ACC112 (cell line): ENCODE data around the gene EP400.

Source experiments
- H2AFZ ChIP-seq: fragments of 200-600 bp; sonication (generic); one replicate; pipeline ENCODE4 v1.6.0; 2017; ENCODE audit warnings: antibody characterized with exemption, low read length; ENCODE audit not compliant: unreplicated experiment
- H3K27ac ChIP-seq: fragments of 200-600 bp; sonication (generic); 2 replicates; pipeline ENCODE4 v1.5.1; 2014; ENCODE audit warnings: low read depth, mild to moderate bottlenecking, antibody characterized with exemption, low read length, moderate library complexity
- H3K27me3 ChIP-seq: fragments of 200-600 bp; sonication (generic); 2 replicates; pipeline ENCODE4 v1.6.1; 2014; ENCODE audit warnings: mild to moderate bottlenecking, antibody characterized with exemption, low read length, moderate library complexity, mixed read lengths; ENCODE audit not compliant: insufficient read depth
- H3K36me3 ChIP-seq: fragments of 200-600 bp; sonication (generic); 2 replicates; pipeline ENCODE4 v1.6.1; 2016; ENCODE audit warnings: mild to moderate bottlenecking, antibody characterized with exemption, low read length, moderate library complexity, mixed read lengths; ENCODE audit not compliant: insufficient read depth
- H3K4me1 ChIP-seq: fragments of 200-600 bp; sonication (generic); one replicate; pipeline ENCODE4 v1.6.1; 2016; ENCODE audit warnings: low read length, mixed read lengths; ENCODE audit not compliant: insufficient read depth, unreplicated experiment, control insufficient read depth
- H3K4me3 ChIP-seq: fragments of 200-600 bp; sonication (generic); 2 replicates; pipeline ENCODE4 v1.5.1; 2014; ENCODE audit warnings: mild to moderate bottlenecking, low read depth, low read length
- H3K79me2 ChIP-seq: fragments of 200-600 bp; sonication (generic); one replicate; pipeline ENCODE4 v1.6.0; 2016; ENCODE audit warnings: low read length; ENCODE audit not compliant: control insufficient read depth, unreplicated experiment, insufficient read depth

EP400 gene

DNA sequence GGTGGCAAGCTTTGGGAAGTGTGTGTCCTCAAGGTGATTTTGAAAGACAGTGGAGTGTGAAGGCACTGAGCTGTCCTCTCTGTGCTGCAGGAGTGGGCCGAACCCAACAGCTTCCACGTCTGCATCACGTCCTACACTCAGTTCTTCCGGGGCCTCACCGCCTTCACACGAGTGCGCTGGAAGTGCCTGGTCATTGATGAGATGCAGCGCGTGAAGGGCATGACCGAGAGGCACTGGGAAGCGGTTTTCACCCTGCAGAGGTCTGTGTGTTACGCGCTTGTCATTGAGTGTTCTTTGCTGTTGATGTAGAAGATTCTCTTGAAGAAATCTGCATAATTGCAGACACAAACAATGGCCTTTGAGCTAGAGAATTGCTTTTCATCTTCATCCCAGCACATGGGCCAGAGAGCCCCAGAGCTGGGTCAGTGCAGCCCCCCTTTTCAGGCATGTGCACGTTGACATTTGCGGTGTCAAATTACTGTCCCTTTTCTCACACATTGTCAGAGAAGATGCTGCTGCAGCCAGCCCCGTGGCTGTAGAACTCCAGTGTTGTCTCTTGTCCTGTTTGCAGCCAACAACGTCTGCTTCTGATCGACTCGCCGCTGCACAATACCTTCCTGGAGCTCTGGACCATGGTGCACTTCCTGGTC, 63.3 kb downstream of the EP400 start:
- no peaks in the 10 kb centered on the region for H3K27me3 ChIP-seq
- no peaks in the 10 kb centered on the region for H3K4me1 ChIP-seq
- no peak overlapping the region for H3K27ac ChIP-seq
- H3K79me2 ChIP-seq = peaks cover 3% of the 10 kb centered on the region
- peaks cover 18% of the 10 kb centered on the region; the same call in 1 of the 2 replicates for H3K36me3 ChIP-seq
- no peak overlapping the region for H2AFZ ChIP-seq
- H3K4me3 ChIP-seq = no peak overlapping the region

DNA sequence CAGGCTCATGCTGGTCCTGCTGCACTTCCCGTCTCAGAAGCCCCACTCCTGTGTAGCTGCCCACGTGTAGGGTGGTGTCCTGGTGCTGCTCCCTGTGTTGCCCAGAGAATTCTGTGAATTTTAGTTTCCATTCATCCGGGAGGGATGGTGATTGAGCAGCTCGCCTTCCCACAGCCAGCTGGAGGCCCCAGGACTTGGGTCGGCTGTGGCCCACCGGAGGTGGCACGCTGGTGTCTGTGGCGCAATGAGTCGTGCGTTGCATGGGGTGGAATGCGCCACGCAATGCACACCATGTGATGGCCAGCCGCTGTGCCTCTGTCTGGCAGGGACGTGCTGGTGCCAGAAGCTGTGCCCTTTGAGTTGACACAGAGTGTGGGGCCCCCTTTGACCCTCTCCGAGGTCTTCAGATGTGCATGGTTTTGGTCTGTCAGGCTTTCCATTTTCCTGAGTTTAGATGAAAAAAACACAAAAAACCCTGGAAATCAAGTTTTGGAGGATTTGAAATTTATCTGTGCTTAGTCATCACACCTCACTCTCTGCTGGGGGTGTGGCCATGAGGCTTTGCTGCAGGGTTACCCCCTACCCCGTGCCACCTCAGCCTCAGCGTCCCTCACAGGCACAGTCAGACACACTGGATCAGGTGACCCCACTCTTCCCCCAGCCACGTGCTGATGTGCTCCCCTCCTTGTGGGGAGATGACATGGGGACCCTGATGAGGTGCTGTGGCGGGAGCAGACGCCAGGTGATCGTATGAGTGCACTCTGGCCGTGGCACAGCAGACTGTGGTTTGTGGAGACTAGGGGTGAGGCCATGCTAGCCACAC, 64.6 kb downstream of the EP400 start:
- Histone ChIP-seq H3K79me2 (peaks cover under 1% of the 10 kb centered on the region), H3K36me3 (peaks cover 18% of the 10 kb centered on the region; the same call in 1 of the 2 replicates), H3K27ac (no peak overlapping the region), H2AFZ (no peak overlapping the region), H3K4me1 (no peaks in the 10 kb centered on the region), H3K4me3 (no peak overlapping the region), H3K27me3 (no peaks in the 10 kb centered on the region)

DNA sequence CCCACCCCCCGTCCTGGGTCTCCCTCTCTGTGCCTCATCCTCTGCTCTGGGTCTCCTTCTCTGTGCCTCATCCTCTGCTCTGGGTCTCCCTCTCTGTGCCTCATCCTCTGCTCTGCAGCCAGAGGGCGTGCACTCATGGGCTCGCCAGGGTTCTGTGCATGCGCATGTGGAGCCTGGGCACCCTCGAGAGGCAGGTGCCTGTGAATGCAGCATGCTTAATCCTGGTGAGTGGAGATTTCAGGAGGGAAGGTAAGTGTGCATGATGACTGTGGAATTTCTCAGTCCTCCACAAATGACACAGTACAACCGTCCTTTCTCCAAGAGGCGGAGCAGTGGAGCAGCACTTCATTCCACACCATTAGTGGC, 65.2 kb downstream of the EP400 start:
- no peaks in the 10 kb centered on the region for H3K27me3 ChIP-seq
- no peaks in the 10 kb centered on the region for H3K79me2 ChIP-seq
- no peaks in the 10 kb centered on the region for H3K4me1 ChIP-seq
- no peak overlapping the region for H2AFZ ChIP-seq
- peaks cover 18% of the 10 kb centered on the region; the same call in 1 of the 2 replicates for H3K36me3 ChIP-seq
- no peak overlapping the region for H3K27ac ChIP-seq
- no peak overlapping the region for H3K4me3 ChIP-seq

DNA sequence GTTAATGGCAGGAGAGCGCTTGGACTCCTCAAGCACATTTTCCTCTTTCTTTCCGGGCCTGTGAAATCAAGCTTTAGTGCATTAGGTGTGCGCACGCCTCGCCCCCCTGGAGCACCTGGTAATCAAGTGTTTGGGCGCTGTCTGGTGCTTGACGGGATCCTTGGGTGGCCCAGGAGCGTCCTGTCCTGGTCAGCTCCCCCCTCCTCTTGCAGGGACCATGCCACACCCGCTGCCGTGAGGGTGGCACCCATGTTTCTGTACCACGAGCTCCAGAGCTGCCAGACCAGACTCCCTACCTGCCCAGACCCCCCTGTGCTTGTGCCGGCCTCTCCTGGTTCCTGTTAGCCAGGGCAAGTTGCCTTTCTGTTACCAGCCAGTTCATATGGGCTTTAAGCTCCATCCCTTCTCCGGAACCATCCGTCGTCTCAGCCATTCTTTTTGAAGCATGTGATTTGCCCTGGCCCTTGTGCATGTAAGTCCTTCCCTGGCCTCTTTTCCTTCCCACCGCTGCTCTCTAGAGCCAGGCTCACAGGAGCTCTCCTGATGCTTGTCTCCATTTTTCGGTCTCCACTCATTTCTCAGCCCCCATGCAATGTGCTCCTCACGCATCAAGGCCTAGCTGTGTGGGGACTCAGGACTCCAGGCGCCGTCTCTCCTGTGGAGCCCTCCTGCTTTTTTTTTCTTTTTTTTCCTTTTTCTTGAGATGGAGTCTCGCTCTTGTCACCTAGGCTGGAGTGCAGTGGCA, 66.1 kb downstream of the EP400 start:
- H3K27ac ChIP-seq = no peak overlapping the region
- H3K79me2 ChIP-seq = no peaks in the 10 kb centered on the region
- no peak overlapping the region for H2AFZ ChIP-seq
- H3K36me3 ChIP-seq = peaks cover 24% of the 10 kb centered on the region; the same call in 1 of the 2 replicates
- H3K4me1 ChIP-seq = no peaks in the 10 kb centered on the region
- H3K4me3 ChIP-seq = no peak overlapping the region
- no peaks in the 10 kb centered on the region for H3K27me3 ChIP-seq

DNA sequence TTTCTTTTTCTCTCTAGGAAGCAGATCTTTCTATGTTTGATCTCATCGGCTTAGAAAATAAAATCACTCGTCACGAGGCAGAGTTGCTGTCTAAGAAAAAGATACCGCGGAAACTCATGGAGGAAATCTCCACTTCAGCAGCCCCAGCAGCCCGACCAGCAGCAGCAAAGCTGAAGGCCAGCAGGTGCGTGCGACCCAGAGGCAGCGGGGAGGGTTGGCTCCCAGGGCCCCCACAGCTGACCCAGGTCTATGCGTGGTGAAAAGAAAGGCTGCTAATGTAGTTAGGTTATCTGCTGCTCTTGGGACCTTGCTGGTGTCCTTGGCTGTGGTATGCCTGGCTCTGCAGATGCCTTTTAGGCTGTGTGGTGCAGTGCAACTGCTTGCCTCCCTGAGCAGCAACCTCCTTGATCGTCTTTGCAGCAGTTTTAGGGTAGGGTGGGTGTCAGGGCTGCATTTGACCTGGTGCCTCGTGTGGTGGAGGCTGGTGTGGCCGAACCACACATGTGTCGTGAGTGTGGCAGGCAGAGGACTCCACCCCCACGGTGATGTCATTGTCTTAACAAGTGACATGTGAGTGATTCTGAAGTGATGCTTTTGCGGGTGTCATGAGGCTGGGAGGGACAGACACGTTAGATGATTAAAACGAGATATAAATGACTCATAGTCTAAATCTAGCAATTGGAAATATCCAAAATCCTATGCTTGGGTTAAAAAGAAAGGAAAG, 68.6 kb downstream of the EP400 start:
- H2AFZ ChIP-seq = no peak overlapping the region
- no peaks in the 10 kb centered on the region for H3K4me1 ChIP-seq
- H3K4me3 ChIP-seq = no peak overlapping the region
- no peaks in the 10 kb centered on the region for H3K27me3 ChIP-seq
- H3K79me2 ChIP-seq = no peaks in the 10 kb centered on the region
- H3K27ac ChIP-seq = no peak overlapping the region
- H3K36me3 ChIP-seq = peaks cover 21% of the 10 kb centered on the region; the same call in 1 of the 2 replicates

DNA sequence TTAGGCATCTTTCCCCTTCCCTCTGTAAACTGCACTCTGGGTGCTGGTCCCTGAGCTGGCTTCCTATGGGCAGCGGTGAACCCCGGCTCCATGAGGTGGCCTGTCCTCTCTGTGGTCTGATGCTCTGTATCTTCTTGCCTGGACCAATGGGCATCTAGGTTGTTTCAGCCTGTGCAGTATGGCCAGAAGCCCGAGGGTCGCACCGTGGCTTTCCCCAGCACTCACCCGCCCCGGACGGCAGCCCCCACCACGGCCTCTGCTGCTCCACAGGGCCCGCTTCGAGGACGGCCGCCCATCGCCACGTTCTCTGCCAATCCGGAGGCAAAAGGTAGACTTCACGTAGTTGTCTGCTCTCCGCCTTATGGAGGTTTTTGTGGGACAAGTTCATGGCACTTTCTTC, 70.1 kb downstream of the EP400 start:
- H2AFZ ChIP-seq = no peak overlapping the region
- H3K36me3 ChIP-seq = peaks cover 23% of the 10 kb centered on the region
- no peaks in the 10 kb centered on the region for H3K4me1 ChIP-seq
- H3K27ac ChIP-seq = no peak overlapping the region
- H3K27me3 ChIP-seq = no peaks in the 10 kb centered on the region
- H3K4me3 ChIP-seq = no peak overlapping the region
- no peaks in the 10 kb centered on the region for H3K79me2 ChIP-seq

DNA sequence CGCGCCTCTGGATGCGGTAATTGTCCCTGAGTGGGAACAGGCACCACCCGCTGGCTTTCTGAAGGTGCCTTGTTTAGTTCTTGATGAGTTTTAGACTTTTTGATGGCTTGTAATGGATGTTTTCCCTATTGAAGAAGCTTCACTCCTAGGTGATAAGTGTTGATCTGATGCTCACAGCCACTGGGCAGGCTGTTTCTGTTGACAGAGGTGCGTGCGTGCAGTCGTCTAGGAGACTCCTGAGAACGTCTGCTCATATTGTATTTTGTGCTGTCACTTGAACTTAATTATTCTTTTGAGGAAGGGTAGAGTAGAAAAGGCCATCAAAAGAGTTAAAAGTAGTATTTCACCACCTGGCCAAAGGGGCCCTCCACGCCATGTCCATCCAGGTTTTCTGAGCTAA, 70.5 kb downstream of the EP400 start:
- Histone ChIP-seq H3K4me3 (no peak overlapping the region), H2AFZ (no peak overlapping the region), H3K79me2 (no peaks in the 10 kb centered on the region), H3K36me3 (peaks cover 24% of the 10 kb centered on the region), H3K4me1 (no peaks in the 10 kb centered on the region), H3K27me3 (no peaks in the 10 kb centered on the region), H3K27ac (no peak overlapping the region)

DNA sequence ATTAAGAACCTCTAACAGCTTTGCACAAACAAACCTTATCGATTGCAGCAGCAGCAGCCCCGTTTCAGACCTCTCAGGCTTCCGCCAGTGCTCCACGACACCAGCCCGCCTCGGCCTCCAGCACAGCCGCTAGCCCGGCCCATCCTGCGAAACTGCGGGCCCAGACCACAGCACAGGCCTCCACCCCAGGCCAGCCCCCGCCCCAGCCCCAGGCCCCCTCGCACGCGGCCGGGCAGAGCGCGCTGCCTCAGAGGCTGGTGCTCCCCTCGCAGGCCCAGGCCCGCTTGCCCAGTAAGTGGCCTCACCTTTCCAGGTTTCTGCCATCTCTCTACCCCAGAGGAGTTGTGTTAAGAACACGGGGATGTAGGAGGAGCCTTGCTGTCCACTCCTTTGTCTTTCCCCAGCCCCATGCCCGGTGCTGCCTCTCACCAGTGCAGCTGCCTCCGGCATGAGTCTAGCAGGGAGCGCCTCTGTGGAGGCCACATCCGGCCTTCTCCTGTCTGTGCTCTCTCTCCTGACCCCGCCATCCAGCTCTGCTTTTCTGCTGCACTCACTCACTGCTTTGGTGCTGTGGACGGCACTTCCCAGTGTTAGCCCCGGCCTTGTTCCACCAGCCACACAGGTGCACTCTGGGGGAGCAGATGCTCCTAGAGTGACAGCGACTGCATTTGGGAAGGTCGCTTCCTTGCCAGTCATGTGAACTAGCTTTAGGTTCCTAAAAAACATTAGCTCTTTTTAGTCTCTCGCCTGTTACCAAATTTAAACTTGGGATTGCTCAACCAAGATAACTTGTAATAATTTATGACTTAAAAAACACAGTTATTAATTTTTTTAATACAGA, 71.5 kb downstream of the EP400 start:
- Histone ChIP-seq H3K36me3 (peaks cover 24% of the 10 kb centered on the region), H3K27me3 (no peaks in the 10 kb centered on the region), H3K4me1 (no peaks in the 10 kb centered on the region)

DNA sequence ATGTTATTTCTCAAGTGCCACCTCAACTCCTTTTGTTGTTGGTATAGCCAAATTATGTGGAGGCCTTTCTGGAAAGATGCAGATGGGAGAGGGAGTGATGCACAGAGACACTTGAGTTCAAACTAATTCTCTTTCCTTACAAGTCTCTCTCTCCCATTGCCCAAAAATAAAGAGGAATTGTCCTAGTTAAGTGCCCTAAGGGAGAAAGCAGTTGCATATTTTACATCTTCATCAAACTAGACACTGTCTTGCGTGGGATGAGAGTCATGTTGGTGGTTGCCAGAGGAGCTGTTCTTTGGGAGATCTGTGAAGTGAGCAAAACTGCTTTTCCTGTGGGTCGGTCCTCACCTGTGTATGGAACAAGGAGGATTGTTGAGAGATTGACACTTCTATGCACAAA, 72.2 kb downstream of the EP400 start:
- no peak overlapping the region for H3K4me3 ChIP-seq
- H3K27ac ChIP-seq = no peak overlapping the region
- H2AFZ ChIP-seq = no peak overlapping the region
- no peaks in the 10 kb centered on the region for H3K79me2 ChIP-seq
- H3K36me3 ChIP-seq = peaks cover 24% of the 10 kb centered on the region
- no peaks in the 10 kb centered on the region for H3K27me3 ChIP-seq
- H3K4me1 ChIP-seq = no peaks in the 10 kb centered on the region

More for the DNA sequence above, 71.5 kb downstream of the EP400 start:
- no peak overlapping the region for H3K27ac ChIP-seq
- no peak overlapping the region for H2AFZ ChIP-seq
- H3K79me2 ChIP-seq = no peaks in the 10 kb centered on the region
- no peak overlapping the region for H3K4me3 ChIP-seq
